Subcutaneous adipose tissue (tissue), 4 donors: ENCODE measurements around the gene COL6A1. TPM values are rescaled to one million over a fixed set of nuclear protein-coding genes. Genes with fewer than 3 reads are reported as not detected.

ENCODE experiments used
- CTCF ChIP-seq: fragments of 450-650 bp; IDR thresholded peaks from one replicate; pipeline ENCODE4 v1.5.1; 2016; ENCODE audit warnings: low read depth, mild to moderate bottlenecking, control low read depth, antibody characterized with exemption, moderate library complexity
- total RNA-seq, 4 donors: library from RNA; depleted of rRNA; stranded (reverse); fragments of >200 nt; gene quantifications; one replicate each; pipeline ENCODE4 v1.1.0, GENCODE V29; 2016

COL6A1 gene
- total RNA-seq, 4 donors from 2014 or later = 199 to 567 (median 554) TPM

GRCh38 chr21:46029186-46029924 is 47.8 kb downstream of the COL6A1 start:
- no peak for TF ChIP-seq CTCF

GRCh38 chr21:46031484-46031883 is 49.9 kb downstream of the COL6A1 start:
- TF ChIP-seq CTCF = no peak

GRCh38 chr21:46032100-46032499 is 50.5 kb downstream of the COL6A1 start:
- no peak for TF ChIP-seq CTCF

- TF ChIP-seq CTCF = no peak
Observed at GRCh38 chr21:46033410-46034400, 52.1 kb downstream of the COL6A1 start.

- no peak for TF ChIP-seq CTCF
Observed at GRCh38 chr21:46035809-46036695, 54.5 kb downstream of the COL6A1 start.

- no peak for TF ChIP-seq CTCF
Observed at GRCh38 chr21:46036696-46037330, 55.2 kb downstream of the COL6A1 start.
